GM19463 (cell line): ENCODE data around the gene C1orf21.
A peak's percentile ranks its signal among the peaks of the same experiment; 100 is the strongest.

Experiments
- ATAC-seq: cut with Tn5 transposase; IDR thresholded peaks from one replicate; pipeline ENCODE4 v1.9.1; 2021; ENCODE audit warnings: mild to moderate bottlenecking, moderate library complexity; ENCODE audit not compliant: unreplicated experiment

C1orf21 gene

GRCh38 chr1:184482136-184482535 lies 95.3 kb downstream of the C1orf21 start:
- ATAC-seq: no peak

DNA sequence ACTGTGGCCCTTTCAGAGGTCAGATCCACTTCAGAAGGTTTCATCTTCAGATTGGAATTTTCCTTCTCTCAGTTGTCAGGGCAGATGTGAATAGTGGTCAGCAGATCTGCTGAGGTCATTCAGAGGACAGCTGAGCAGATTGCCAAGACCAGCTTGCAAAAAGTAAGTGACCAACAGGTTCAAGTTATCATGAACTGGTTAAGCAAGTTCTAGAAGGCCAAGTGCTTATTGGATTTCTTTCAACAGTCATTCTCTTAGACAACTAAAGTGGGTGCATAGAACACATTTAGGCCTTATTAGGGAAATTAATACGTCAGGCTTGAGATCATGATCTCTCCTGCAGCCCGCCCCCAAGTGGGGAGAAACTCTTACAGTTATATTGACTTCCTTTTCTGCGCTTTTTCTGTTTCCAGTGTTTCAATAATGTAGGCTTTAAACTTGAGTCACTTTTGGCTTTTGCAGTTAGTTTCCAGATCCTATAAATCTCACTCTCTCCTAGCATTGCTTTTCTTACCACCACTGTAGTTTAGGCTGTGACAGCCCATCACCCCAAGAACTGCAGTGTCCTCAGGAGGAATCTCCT lies 96.4 kb downstream of the C1orf21 start:
- no peak for ATAC-seq

DNA sequence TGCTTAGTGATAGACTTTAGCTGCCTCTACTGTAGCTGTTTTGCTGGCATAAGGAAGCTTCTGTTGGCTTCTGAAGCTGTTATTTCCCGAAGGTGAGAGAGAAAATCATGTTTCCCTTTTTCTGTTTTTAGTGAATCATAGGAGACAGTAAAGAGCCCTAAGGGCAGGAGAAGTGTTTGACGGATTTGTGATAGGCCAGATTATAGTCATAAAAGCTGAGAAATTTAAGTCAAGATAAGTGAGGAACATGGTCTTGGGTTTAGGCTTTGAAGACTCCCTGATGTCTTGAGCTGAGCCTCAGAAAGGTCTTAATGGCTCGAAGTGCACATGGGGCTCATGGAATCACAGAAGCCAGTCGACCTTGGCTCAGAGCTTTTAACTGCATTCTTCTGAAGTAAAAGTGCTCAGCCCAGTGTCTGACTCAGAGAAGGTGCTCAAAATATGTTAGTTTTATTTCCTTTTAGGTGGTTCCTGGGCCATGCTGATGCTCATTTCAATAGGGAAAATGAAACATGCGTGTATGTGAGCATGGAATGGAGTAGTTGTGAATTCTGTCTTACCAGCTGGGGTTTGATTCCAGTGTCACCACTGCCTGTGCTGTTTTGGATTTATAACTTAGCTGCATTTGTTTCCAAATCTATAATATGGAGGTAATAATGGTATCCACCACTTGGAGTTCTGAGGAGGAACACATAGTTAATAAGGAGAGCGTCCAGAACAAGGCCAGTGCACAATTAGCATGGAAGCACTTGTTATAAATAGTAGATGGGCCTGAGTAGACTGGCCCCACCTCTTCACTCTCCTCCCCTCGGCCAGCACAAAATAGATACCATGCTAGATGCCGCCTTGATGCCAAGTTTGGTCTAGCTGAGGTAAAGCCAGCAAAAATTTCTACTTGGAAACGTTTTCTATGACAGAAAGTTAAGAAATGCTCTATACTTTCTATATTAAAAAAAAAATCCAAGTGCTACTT lies 99.2 kb downstream of the C1orf21 start:
- no peak for ATAC-seq

DNA sequence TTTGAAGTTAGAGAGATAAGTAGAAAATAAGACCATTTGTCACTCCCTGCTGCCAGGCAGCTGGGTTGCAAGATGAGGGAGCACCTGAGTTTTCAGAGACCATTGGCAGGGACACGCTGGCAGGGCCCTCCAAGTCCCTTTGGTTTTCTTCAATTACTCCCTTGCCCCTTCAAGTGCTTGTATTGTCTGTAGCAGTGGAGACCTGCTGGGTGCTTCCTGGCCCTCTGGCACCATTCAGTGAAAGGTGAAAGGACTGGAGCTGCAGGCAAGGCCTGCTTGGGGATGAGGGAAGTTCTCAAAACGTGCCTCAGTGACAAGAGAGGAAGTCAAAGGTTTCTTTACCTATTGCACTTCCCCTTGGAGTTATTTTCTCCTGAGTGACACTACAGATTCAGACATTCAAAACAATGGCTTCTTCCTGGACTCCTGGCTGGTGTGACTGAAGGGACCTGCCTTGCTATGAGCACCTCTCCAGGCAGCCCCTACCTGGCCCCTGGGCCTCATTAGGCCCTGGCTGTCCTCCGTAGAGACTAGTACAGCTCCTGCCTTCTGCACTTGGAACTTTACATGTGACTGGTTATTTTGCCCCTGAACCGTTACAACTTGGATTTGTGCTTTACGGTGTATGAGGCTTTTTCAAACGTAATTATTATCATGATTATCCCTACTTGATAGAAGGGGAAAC lies 100.1 kb downstream of the C1orf21 start:
- ATAC-seq: no peak

GRCh38 chr1:184487531-184488193 lies 100.8 kb downstream of the C1orf21 start:
- no peak for ATAC-seq

DNA sequence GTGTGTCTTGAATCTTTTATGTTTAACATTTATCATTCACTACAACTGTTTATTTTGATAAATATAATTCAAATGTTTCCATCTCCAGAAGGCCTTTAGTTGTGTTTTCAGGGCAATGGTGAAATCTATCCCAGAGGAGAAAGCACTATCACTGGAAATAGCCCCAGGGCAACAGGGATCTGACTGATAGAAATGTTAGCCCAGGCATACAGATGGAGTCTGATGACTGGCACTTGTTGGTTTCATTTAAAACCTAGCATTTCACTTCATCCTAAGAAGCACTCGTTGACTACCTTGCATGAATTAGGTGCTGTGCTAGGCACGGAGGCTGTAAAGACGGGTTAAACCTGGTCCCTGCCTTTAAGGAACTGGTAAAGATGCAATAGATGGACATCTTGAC lies 103.1 kb downstream of the C1orf21 start:
- ATAC-seq: no peak

GRCh38 chr1:184492536-184492935 lies 105.7 kb downstream of the C1orf21 start:
- no peak for ATAC-seq

GRCh38 chr1:184493987-184494388 lies 107.2 kb downstream of the C1orf21 start:
- ATAC-seq: no peak

DNA sequence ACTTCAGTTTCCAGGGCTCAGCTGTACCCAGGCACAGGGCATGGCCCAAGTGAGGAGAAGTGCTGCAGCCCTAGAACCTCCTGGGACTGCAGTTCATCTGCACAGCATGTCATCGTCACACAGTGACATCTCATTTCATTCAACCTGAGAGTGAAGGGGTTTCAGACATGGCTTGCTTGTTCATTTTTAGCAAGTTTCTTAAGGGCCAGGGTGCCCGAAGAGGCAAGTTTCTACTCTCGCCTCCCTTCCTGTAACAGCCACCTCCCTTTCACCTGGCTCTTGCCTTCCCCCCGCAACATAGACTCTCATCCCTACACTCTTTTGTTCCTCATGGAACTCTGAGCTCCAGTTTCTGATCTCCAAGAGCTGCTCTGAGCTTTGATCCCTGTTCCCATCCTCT lies 108.1 kb downstream of the C1orf21 start:
- peak; percentile 73 for ATAC-seq

DNA sequence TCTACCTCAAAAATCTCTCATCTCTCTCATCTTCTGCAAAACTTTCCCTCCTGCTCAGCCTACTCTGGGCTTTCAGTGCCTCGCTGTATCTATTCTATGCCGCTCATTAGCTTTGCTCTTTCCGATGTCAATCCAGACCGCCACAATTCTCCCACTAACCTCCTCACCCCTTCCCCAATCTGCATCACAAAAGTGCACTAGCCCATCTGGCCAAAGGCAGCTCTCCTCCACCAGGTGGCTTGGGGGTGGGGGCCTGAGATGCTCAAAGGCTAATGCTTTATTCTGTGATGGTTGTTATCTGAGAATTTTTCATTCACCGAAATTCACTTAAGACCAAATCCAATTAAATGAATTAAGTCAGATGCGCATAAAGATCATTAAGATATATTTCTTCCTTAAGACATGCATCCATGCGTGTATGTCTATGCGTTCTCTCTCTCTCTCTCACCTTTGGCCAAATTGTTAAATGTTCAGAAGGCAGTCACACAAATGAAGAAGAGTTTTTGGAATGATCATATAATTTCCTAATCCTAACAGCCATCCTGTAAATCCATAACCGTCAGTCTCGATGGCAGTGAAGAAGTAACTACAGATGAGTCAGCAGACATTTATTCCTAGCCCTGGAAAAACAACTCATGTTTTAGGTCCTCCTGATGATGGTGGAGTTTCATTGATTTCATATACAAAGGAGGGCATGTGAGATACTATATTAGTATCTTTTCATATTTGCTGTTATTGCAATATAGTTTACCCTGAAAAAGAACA lies 111.3 kb downstream of the C1orf21 start:
- ATAC-seq: no peak

GRCh38 chr1:184499616-184500015 lies 112.8 kb downstream of the C1orf21 start:
- no peak for ATAC-seq

DNA sequence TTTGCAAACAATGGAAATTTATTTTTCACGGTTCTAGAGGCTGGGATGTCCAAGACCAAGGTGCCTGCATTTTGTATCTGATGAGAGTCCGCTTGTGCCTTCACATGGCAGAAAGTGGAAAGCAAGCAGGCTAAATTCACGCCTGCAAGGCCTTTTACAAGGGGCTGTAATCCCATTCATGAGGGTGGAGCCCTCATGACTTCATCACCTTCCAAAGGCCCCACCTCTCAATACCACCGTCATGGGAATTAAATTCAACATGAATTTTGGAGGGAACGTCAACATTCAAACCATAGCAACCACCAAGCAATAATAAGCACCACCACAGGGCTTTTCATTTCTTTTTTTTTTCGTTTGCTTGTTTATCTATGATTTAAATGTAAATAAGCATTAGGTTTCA lies 115.3 kb downstream of the C1orf21 start:
- ATAC-seq: no peak

DNA sequence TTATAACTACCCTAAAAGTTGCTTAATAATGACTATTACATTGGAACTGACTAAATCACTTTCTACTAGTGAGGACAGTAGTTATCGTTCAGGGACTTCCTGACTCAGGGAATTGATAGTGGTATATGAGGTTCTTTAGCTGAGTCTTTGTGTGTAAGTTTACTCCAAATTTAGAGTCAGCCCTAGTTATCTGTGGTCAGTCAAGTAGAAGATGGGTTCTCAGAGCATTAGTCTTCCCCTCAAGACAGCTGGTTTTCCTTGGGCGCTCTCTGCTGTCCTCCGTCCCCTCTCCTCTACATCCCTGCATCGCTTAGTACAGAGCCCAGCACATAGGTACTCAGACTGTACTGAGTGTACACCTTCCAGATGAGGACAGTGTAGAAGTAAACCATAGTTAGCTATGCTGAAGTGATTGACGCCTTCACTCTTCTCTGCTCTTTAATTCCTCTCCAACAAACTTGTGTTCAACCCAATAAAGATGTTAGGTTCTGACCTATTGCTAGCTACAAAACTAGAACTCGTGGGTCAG lies 116.5 kb downstream of the C1orf21 start:
- ATAC-seq: no peak

GRCh38 chr1:184504040-184504954 lies 117.5 kb downstream of the C1orf21 start:
- ATAC-seq: no peak

DNA sequence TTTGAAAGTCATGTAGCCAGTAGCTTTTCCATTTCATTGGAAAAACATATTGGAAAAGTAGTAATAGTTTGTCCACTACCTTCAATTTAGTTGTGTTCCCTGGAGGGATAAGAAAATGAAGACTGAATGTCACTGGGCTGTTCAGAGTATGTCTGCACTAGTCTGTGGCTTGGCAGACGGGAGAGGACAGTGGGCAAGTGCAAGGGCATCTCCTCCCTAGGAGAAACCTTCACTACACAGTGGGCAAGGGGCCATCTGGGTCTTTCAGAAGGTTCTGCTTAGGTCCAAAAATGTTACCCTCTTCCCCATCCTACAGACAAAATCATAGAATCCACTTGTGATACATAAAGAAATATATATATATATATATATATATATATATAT lies 118.1 kb downstream of the C1orf21 start:
- ATAC-seq: no peak

GRCh38 chr1:184506481-184506880 lies 119.7 kb downstream of the C1orf21 start:
- no peak for ATAC-seq

DNA sequence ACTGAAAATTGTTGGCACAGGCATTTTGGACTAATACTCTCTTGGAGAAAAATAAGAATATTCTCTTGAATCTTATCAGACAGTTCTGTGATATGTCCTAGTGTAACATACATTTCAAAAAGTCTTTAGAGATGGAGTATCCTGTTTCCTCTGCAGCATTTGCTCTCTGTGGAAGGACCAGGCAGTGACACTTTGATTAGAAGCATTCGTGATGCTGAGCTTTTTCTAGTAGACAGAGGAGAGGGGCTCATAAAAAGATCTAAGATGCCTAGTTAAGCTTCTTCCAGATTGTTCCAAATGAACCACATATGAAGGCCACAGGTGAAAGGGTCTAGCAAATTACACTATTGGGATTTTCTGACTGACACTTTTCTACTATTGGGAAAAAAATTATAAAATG lies 120.3 kb downstream of the C1orf21 start:
- ATAC-seq: no peak

DNA sequence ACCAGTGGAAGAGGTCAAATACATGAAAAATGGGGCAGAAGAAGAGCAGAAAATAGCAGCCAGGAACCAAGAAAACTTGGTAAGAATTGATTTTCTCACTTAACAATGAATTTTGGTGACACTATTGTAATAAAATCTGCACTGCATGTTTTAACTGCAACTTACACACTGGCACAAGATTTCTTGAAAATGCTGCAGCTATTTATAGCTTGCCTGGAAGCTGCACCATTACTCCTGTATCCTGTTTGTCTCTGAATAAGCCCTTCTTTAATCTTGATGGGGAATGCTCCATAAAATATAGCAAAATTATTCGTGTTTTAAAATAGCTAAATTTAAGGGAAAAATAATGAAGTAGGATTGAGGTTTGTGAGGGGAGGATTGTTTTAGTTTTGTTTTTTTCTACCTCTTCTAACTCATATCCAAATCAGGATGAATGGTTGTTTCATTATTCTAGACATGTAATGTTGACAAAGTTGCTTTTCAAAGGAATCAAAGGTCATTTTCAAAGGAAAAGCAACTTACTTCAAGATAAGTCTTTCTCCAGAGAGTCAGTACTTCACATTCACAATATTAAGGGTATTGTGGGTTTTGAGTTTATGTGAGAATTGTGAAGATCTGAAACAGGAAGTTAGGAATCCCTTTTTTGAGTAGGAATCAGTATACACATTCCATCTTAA lies 120.9 kb downstream of the C1orf21 start:
- no peak for ATAC-seq

- no peak for ATAC-seq
Measured at GRCh38 chr1:184509105-184509504, 122.3 kb downstream of the C1orf21 start.
